ENCODE measurements around the gene CCDC150. TPM values are rescaled to one million over a fixed set of nuclear protein-coding genes. Genes with fewer than 3 reads are reported as not detected.

The CCDC150 gene
- total RNA-seq, 6 experiments from 2014 or later: 1.4 to 4.3 (median 3.8) TPM

DNA sequence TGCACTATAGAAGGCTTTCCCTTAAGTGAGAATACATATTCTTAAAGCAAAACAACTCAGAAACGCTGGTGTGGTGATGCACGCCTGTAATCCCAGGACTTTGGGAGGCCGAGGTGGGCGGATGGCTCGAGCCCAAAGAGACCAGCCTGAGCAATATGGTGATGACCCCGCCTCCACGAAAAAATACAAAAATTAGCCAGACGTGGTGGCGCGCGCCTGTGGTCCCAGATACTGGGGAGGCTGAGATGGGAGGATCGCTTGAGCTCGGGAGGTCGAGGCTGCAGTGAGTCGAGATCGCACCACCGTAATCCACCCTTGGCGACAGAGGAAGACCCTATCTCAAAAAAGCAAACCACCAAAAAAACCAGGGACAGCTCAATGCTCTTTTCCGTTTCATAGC, 750 bp upstream of the CCDC150 start:
- H3K27ac Mint-ChIP-seq: peak overlapping the region; percentile 86
- H3K4me3 Mint-ChIP-seq: peak overlapping the region; percentile 96
- H3K4me1 Mint-ChIP-seq (ENCODE audit: low read depth): peaks cover 17% of the 10 kb centered on the region
- H3K27me3 Mint-ChIP-seq (ENCODE audit: insufficient read depth): no peaks in the 10 kb centered on the region; the same call in 1 of the 2 replicates
- H3K36me3 Mint-ChIP-seq (ENCODE audit: low read depth): peaks cover 8% of the 10 kb centered on the region
- no peak for DNase-seq
- no peak for TF ChIP-seq CTCF (IDR thresholded peaks at IDR 0.05)
- peaks cover 6% of the 10 kb centered on the region for H3K9me3 Mint-ChIP-seq

GRCh38 chr2:196640031-196640548, 575 bp downstream of the CCDC150 start:
- H3K9me3 Mint-ChIP-seq: peaks cover 4% of the 10 kb centered on the region
- H3K36me3 Mint-ChIP-seq (ENCODE audit: low read depth): peaks cover 8% of the 10 kb centered on the region
- H3K4me1 Mint-ChIP-seq (ENCODE audit: low read depth): peaks cover 17% of the 10 kb centered on the region
- H3K27me3 Mint-ChIP-seq (ENCODE audit: insufficient read depth): no peaks in the 10 kb centered on the region; the same call in 1 of the 2 replicates
- no peak for TF ChIP-seq CTCF (IDR thresholded peaks at IDR 0.05)
- H3K27ac Mint-ChIP-seq: peak overlapping the region; percentile 86
- no peak for DNase-seq
- peak overlapping the region; percentile 96 for H3K4me3 Mint-ChIP-seq

GRCh38 chr2:196649202-196649601, 9.7 kb downstream of the CCDC150 start:
- Mint-ChIP-seq H3K36me3 (ENCODE audit: low read depth) (peaks cover 65% of the 10 kb centered on the region), H3K27me3 (ENCODE audit: insufficient read depth) (peaks cover 2% of the 10 kb centered on the region; the same call in 1 of the 2 replicates), H3K27ac (no peak overlapping the region), H3K4me1 (ENCODE audit: low read depth) (no peaks in the 10 kb centered on the region), H3K4me3 (no peak overlapping the region), H3K9me3 (peaks cover 58% of the 10 kb centered on the region)
- no peak for TF ChIP-seq CTCF (IDR thresholded peaks at IDR 0.05)
- DNase-seq: no peak

DNA sequence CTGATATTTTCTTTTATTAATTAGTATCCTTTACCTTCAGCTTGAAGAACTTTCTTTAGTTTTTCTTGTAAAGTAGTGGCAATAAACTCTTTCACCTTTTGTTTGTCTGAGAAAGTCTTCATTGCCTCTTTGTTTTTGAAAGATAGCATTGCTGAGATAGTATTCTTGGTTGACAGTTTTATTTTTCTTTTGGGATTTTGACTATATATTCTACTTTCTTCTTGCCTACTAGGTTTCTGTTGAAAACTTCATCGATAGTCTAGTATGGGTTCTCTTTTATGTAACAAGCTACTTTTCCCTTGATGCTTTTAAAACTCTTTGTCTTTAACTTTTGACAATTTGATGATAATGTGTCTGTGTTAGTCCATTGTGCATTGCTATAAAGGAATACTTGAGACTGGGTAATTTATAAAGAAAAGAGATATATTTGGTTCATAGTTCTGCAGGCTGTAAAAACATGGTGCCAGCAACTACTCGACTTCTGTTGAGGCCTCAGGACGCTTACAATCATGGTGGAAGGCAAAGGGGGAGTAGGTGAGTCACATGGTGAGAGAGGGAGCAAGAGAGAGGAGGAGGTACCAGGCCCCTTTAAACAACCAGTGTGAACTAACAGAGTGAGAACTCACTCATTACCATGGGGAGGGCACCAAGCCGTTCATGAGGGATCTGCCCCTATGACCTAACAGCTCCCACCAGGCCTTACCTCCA, 12.0 kb downstream of the CCDC150 start:
- Mint-ChIP-seq H3K4me1 (ENCODE audit: low read depth) (no peaks in the 10 kb centered on the region), H3K9me3 (peaks cover 65% of the 10 kb centered on the region), H3K4me3 (no peak overlapping the region), H3K27me3 (ENCODE audit: insufficient read depth) (peaks cover 2% of the 10 kb centered on the region; the same call in 1 of the 2 replicates), H3K27ac (no peak overlapping the region), H3K36me3 (ENCODE audit: low read depth) (peaks cover 72% of the 10 kb centered on the region)
- TF ChIP-seq CTCF (IDR thresholded peaks at IDR 0.05): no peak
- no peak for DNase-seq

DNA sequence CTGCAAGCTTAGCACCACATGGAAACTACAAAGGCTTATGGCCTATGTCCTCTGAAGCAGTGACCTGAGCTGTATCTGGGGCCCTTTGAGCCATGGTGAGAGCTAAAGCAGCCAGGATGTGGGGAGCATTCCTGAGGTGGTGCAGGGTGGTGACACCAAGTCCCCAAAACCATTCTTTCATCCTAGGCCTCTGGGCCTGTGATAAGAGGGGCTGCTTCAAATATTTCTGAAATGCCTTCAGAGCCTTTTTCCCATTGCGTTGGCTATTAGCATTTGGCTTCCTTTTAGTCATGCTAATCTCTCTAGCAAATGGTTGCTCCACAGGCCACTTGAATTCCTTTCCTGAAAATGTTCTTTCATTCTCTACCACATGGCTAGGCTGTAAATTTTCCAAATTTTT, 13.4 kb downstream of the CCDC150 start:
- TF ChIP-seq CTCF (IDR thresholded peaks at IDR 0.05): no peak
- Mint-ChIP-seq H3K4me1 (ENCODE audit: low read depth) (no peaks in the 10 kb centered on the region), H3K36me3 (ENCODE audit: low read depth) (peaks cover 78% of the 10 kb centered on the region), H3K27ac (no peak overlapping the region), H3K27me3 (ENCODE audit: insufficient read depth) (peaks cover 2% of the 10 kb centered on the region; the same call in 1 of the 2 replicates), H3K9me3 (peaks cover 65% of the 10 kb centered on the region), H3K4me3 (no peak overlapping the region)
- DNase-seq: no peak
